Kidney (tissue), 14 donors: ENCODE results near the gene CERK. TPM values are rescaled to one million over a fixed set of nuclear protein-coding genes. Genes with fewer than 3 reads are reported as not detected.

Source experiments
- DNase-seq, 5 donors: peaks; one replicate each; pipeline ENCODE4 v3.0.0-alpha.2; 2013 to 2020
- FAIRE-seq: peaks from 2 replicates; lab custom pipeline; 2012; peaks lifted over from hg19 to GRCh38; lab: Jason Lieb, UNC
- H3K27ac ChIP-seq, 2 donors: one replicate each; pipeline ENCODE4 v1.7.0; 2013; ENCODE audit warnings: low read depth in 2 of 2, low read length in 2 of 2, inconsistent platforms in 1 of 2
- H3K27me3 ChIP-seq: one replicate; pipeline ENCODE4 v1.7.1; 2013; ENCODE audit warnings: low read length, inconsistent platforms; ENCODE audit not compliant: control insufficient read depth, insufficient read depth
- H3K36me3 ChIP-seq, 3 donors: one replicate each; pipeline versions ENCODE4 v1.7.0 to v1.7.1; 2013; ENCODE audit warnings: low read length in 3 of 3, control low read depth in 1 of 3, inconsistent platforms in 1 of 3; ENCODE audit not compliant: insufficient read depth in 3 of 3, control insufficient read depth in 2 of 3
- H3K4me1 ChIP-seq, 3 donors: one replicate each; pipeline versions ENCODE4 v1.7.0 to v1.7.1; 2013; ENCODE audit warnings: low read length in 3 of 3, inconsistent platforms in 1 of 3, low read depth in 1 of 3; ENCODE audit not compliant: control insufficient read depth in 2 of 3, insufficient read depth in 2 of 3
- H3K4me3 ChIP-seq, 3 donors: one replicate each; pipeline versions ENCODE4 v1.7.0 to v1.8.1; 2013; ENCODE audit warnings: low read length in 3 of 3, control low read depth in 1 of 3, inconsistent platforms in 1 of 3
- H3K9ac ChIP-seq, 3 donors: one replicate each; pipeline versions ENCODE4 v1.7.0 to v1.7.1; 2013; ENCODE audit warnings: low read length in 3 of 3, control low read depth in 1 of 3, inconsistent platforms in 1 of 3
- H3K9me3 ChIP-seq, 3 donors: one replicate each; pipeline versions ENCODE4 v1.7.0 to v1.7.1; 2013; ENCODE audit warnings: low read length in 3 of 3, control low read depth in 1 of 3, inconsistent platforms in 1 of 3; ENCODE audit not compliant: control insufficient read depth in 2 of 3, insufficient read depth in 1 of 3
- CTCF ChIP-seq: IDR thresholded peaks from 3 replicates; pipeline ENCODE4 v1.5.1; 2012; ENCODE audit warnings: mild to moderate bottlenecking, moderate library complexity, borderline replicate concordance; ENCODE audit not compliant: insufficient read depth; ENCODE audit errors: extremely low read depth
- intact Hi-C: fragments of 100-400 bp; cut with DNase I; formaldehyde crosslinking; loops from one replicate; pipeline ENCODE4 v1.11.1; 2022
- polyA plus RNA-seq: library from polyadenylated mRNA; stranded (reverse); fragments of 350-450 nt; fragmentation: Illumina TruSeq; extraction: RNeasy Lipid Tissue Mini Kit (QIAGEN cat#74804); gene quantifications from one replicate; pipeline ENCODE4 v1.2.3, GENCODE V29; 2014; ENCODE audit warnings: low read depth, low replicate concordance; ENCODE audit not compliant: insufficient read depth
- total RNA-seq: library from RNA; stranded (reverse); fragmentation: NEBNext Ultra II Directional; extraction: Animal tissue kit (Norgen Biotek cat#: 25700); gene quantifications from one replicate; pipeline ENCODE4 v1.2.1, GENCODE V29; 2021
- donor health status: control.
- donor health status: control.
- donor health status: control.
- donor health status: control.
- donor health status: control.
- donor health status: DM: yes; HTN: yes; CAD: no.
- donor health status: Normal renal cell carcinoma (clear cell type).

Gene CERK
- total and polyA plus RNA-seq, 2 donors from 2014 or later, result 21.6 to 28.2 TPM

- DNase-seq (peak in 4 of 5 donors; percentile 43 to 83 (median 52)), FAIRE-seq (no peak)
- no peak overlapping the region for H3K4me3 ChIP-seq
- H3K27ac ChIP-seq, result peak overlapping the region; percentile 73 to 83
- peaks cover 3 to 61% (median 54%) of the 10 kb centered on the region in 3 donors for H3K4me1 ChIP-seq
- H3K27me3 ChIP-seq, result no peaks in the 10 kb centered on the region
- H3K9ac ChIP-seq, result peak overlapping the region in 1 of 3 donors; percentile 21
- no peak for TF ChIP-seq CTCF
- H3K36me3 ChIP-seq, result no peaks in the 10 kb centered on the region
- no peaks in the 10 kb centered on the region for H3K9me3 ChIP-seq
- intact Hi-C loops, result no loop called here
Measured at GRCh38 chr22:46730568-46731245, 7.3 kb downstream of the CERK start.

GRCh38 chr22:46728470-46728869 is 9.6 kb downstream of the CERK start:
- intact Hi-C loops, result no loop called here
- H3K9me3 ChIP-seq, result no peaks in the 10 kb centered on the region
- H3K36me3 ChIP-seq, result no peaks in the 10 kb centered on the region
- TF ChIP-seq CTCF, result no peak
- peaks cover 0 to 43% (median 38%) of the 10 kb centered on the region in 3 donors for H3K4me1 ChIP-seq
- DNase-seq, result peak in 4 of 5 donors; percentile 41 to 80 (median 66)
- H3K4me3 ChIP-seq, result no peak overlapping the region
- H3K9ac ChIP-seq, result no peak overlapping the region
- H3K27me3 ChIP-seq, result no peaks in the 10 kb centered on the region
- peak overlapping the region; percentile 9 to 59 for H3K27ac ChIP-seq
- no peak for FAIRE-seq

- H3K9me3 ChIP-seq, result no peaks in the 10 kb centered on the region
- no peaks in the 10 kb centered on the region for H3K27me3 ChIP-seq
- DNase-seq (no peak), FAIRE-seq (no peak)
- no peak overlapping the region for H3K4me3 ChIP-seq
- H3K4me1 ChIP-seq, result peaks cover 0 to 43% (median 38%) of the 10 kb centered on the region in 3 donors
- no peak for TF ChIP-seq CTCF
- intact Hi-C loops, result no loop called here
- H3K27ac ChIP-seq, result no peak overlapping the region
- no peak overlapping the region for H3K9ac ChIP-seq
- no peaks in the 10 kb centered on the region for H3K36me3 ChIP-seq
Measured at GRCh38 chr22:46727813-46728364, 10.2 kb downstream of the CERK start.
